Measurements from ENCODE around the gene EPB41L1. TPM values are rescaled to one million over a fixed set of nuclear protein-coding genes. Genes with fewer than 3 reads are reported as not detected.

EPB41L1 gene
- polyA plus RNA-seq, 4 donors: 10.5 to 26.5 (median 12.6) TPM

GRCh38 chr20:36277546-36277945 lies 123.0 kb downstream of the EPB41L1 start:
- H3K27ac ChIP-seq (ENCODE audit: low read depth in 1 of 3, low read length in 2 of 3): no peak overlapping the region
- FAIRE-seq (no peak), DNase-seq (no peak)
- H3K9me3 ChIP-seq (ENCODE audit: control insufficient read depth in 2 of 2, insufficient read depth in 1 of 2, low read depth in 1 of 2, low read length in 1 of 2): no peaks in the 10 kb centered on the region
- no peak overlapping the region for H3K4me3 ChIP-seq (ENCODE audit: low read depth in 1 of 3, low read length in 3 of 3)
- H3K4me1 ChIP-seq (ENCODE audit: control insufficient read depth in 3 of 3, insufficient read depth in 2 of 3, low read depth in 1 of 3, low read length in 2 of 3): no peaks in the 10 kb centered on the region
- WGBS, 3 donors: 58 to 71% (median 66%) methylated on average over 9 of the region's 9 CpGs
- H3K36me3 ChIP-seq (ENCODE audit: control insufficient read depth in 3 of 3, insufficient read depth in 2 of 3, low read depth in 1 of 3, low read length in 3 of 3): no peaks in the 10 kb centered on the region
- peaks cover 0 to 18% (median 4%) of the 10 kb centered on the region in 3 donors for H3K27me3 ChIP-seq (ENCODE audit: control insufficient read depth in 3 of 3, insufficient read depth in 3 of 3, low read length in 3 of 3)

- no peak for FAIRE-seq
- no peaks in the 10 kb centered on the region for H3K4me1 ChIP-seq (ENCODE audit: control insufficient read depth in 3 of 3, insufficient read depth in 2 of 3, low read depth in 1 of 3, low read length in 2 of 3)
- no peaks in the 10 kb centered on the region for H3K36me3 ChIP-seq (ENCODE audit: control insufficient read depth in 3 of 3, insufficient read depth in 2 of 3, low read depth in 1 of 3, low read length in 3 of 3)
- no peak overlapping the region for H3K4me3 ChIP-seq (ENCODE audit: low read depth in 1 of 3, low read length in 3 of 3)
- H3K27me3 ChIP-seq (ENCODE audit: control insufficient read depth in 3 of 3, insufficient read depth in 3 of 3, low read length in 3 of 3): peaks cover 0 to 15% (median 4%) of the 10 kb centered on the region in 3 donors
- H3K27ac ChIP-seq (ENCODE audit: low read depth in 1 of 3, low read length in 2 of 3): no peak overlapping the region
- no peaks in the 10 kb centered on the region for H3K9me3 ChIP-seq (ENCODE audit: control insufficient read depth in 2 of 2, insufficient read depth in 1 of 2, low read depth in 1 of 2, low read length in 1 of 2)
- WGBS, 3 donors: 71 to 78% (median 75%) methylated on average over 5 of the region's 5 CpGs
- no peak for DNase-seq
Observed at GRCh38 chr20:36279362-36279761, 124.8 kb downstream of the EPB41L1 start.

DNA sequence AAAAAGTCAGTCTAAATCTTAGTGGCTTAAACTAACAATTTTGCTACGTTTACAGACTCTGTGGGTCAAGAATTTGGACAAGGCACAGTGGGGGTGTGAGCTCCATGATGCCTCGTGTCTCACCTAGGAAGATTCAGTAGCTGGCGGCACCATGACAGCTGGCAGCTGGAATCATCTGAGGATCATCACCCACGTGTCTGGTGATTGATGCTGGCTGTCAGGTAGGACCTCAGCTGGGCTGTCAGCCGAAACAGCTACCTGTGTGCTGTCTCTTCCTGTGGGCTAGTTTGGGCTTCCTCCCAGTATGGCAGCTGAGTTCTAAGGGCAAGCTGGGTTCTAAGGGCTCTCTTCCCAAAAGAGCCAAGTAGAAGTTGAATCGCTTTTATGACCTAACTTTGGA lies 125.2 kb downstream of the EPB41L1 start:
- H3K9me3 ChIP-seq (ENCODE audit: control insufficient read depth in 2 of 2, insufficient read depth in 1 of 2, low read depth in 1 of 2, low read length in 1 of 2): no peaks in the 10 kb centered on the region
- DNase-seq: no peak
- peaks cover 0 to 11% (median 4%) of the 10 kb centered on the region in 3 donors for H3K27me3 ChIP-seq (ENCODE audit: control insufficient read depth in 3 of 3, insufficient read depth in 3 of 3, low read length in 3 of 3)
- WGBS, 3 donors: 68 to 78% (median 72%) methylated on average over 6 of the region's 6 CpGs
- H3K27ac ChIP-seq (ENCODE audit: low read depth in 1 of 3, low read length in 2 of 3): no peak overlapping the region
- H3K4me3 ChIP-seq (ENCODE audit: low read depth in 1 of 3, low read length in 3 of 3): no peak overlapping the region
- H3K36me3 ChIP-seq (ENCODE audit: control insufficient read depth in 3 of 3, insufficient read depth in 2 of 3, low read depth in 1 of 3, low read length in 3 of 3): no peaks in the 10 kb centered on the region
- no peaks in the 10 kb centered on the region for H3K4me1 ChIP-seq (ENCODE audit: control insufficient read depth in 3 of 3, insufficient read depth in 2 of 3, low read depth in 1 of 3, low read length in 2 of 3)
- no peak for FAIRE-seq

DNA sequence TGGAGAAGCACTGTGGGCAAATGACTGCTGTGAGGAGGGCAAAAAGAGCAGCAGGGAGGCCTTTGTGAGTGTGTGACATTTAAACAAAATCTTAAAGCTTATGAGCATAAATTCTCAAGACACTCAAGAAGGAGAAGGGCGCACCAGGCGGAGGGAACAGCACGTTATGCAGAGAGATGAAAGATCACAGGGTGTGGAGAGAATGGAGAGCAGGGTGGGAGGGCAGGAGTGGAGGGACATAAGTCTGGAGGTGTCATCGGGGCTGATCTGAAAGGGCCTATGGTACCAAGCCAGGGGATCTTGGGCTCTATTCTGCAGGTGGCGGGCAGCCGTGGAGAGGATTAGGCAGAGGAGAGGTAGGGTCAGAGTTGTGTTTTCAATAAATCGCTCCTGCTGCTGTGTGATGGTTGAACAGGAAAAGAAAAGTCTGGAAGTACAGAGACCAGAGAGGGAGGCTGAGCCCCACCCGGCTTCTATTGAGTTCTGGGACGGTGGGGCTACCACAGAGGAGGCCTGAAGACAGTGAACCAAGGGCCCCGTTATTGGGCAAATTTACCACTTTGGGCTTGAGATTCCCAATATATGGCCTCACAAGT lies 127.3 kb downstream of the EPB41L1 start:
- peaks cover 0 to 10% (median 4%) of the 10 kb centered on the region in 3 donors for H3K27me3 ChIP-seq (ENCODE audit: control insufficient read depth in 3 of 3, insufficient read depth in 3 of 3, low read length in 3 of 3)
- H3K9me3 ChIP-seq (ENCODE audit: control insufficient read depth in 2 of 2, insufficient read depth in 1 of 2, low read depth in 1 of 2, low read length in 1 of 2): no peaks in the 10 kb centered on the region
- FAIRE-seq: no peak
- H3K27ac ChIP-seq (ENCODE audit: low read depth in 1 of 3, low read length in 2 of 3): no peak overlapping the region
- WGBS, 3 donors: 81 to 84% (median 84%) methylated on average over 10 of the region's 10 CpGs
- no peak overlapping the region for H3K4me3 ChIP-seq (ENCODE audit: low read depth in 1 of 3, low read length in 3 of 3)
- no peaks in the 10 kb centered on the region for H3K4me1 ChIP-seq (ENCODE audit: control insufficient read depth in 3 of 3, insufficient read depth in 2 of 3, low read depth in 1 of 3, low read length in 2 of 3)
- no peaks in the 10 kb centered on the region for H3K36me3 ChIP-seq (ENCODE audit: control insufficient read depth in 3 of 3, insufficient read depth in 2 of 3, low read depth in 1 of 3, low read length in 3 of 3)
- DNase-seq: no peak

Other genes with a start within 250 kb of the EPB41L1 start
- 100 to 1,000 TPM in 3 of 4 donors, 10 to 100 TPM in 1; 52.5 to 283 (median 229) TPM for gene SCAND1, start 200.2 kb upstream of the EPB41L1 start, polyA plus RNA-seq
- gene CNBD2, start 186.2 kb upstream of the EPB41L1 start, polyA plus RNA-seq: 10 to 100 TPM in 3 of 4 donors, 1 to 10 TPM in 1; 4.3 to 17.7 (median 13.5) TPM
- 10 to 100 TPM; 15.7 to 29.3 (median 23.2) TPM for gene AAR2, start 81.7 kb downstream of the EPB41L1 start, polyA plus RNA-seq
- gene DLGAP4, start 151.6 kb downstream of the EPB41L1 start, polyA plus RNA-seq: 10 to 100 TPM; 24.3 to 37.9 (median 28.3) TPM